Nephron progenitor cell (in vitro differentiated cells): Measurements from ENCODE around the gene ACER3.

Experiments
- DNase-seq: peaks from one replicate; pipeline ENCODE4 v3.0.0; 2021
- H3K27ac Mint-ChIP-seq: 2 replicates; pipeline ENCODE4 v1.8.0; 2021; ENCODE audit warnings: mild to moderate bottlenecking, moderate library complexity, mixed read lengths
- H3K27me3 Mint-ChIP-seq: 2 replicates; pipeline ENCODE4 v1.8.0; 2021; ENCODE audit warnings: mild to moderate bottlenecking, low read depth, mixed read lengths; ENCODE audit not compliant: poor library complexity
- H3K36me3 Mint-ChIP-seq: 2 replicates; pipeline ENCODE4 v1.8.0; 2021; ENCODE audit warnings: low read depth, mixed read lengths
- H3K4me1 Mint-ChIP-seq: 2 replicates; pipeline ENCODE4 v1.8.0; 2021; ENCODE audit warnings: mixed read lengths
- H3K4me3 Mint-ChIP-seq: 2 replicates; pipeline ENCODE4 v1.8.0; 2021; ENCODE audit warnings: mild to moderate bottlenecking, moderate library complexity, mixed read lengths
- H3K9me3 Mint-ChIP-seq: 2 replicates; pipeline ENCODE4 v1.8.0; 2021; ENCODE audit warnings: mild to moderate bottlenecking, moderate library complexity, mixed read lengths
- CTCF ChIP-seq: fragments of 200-600 bp; sonication (generic); IDR thresholded peaks from 2 replicates; pipeline ENCODE4 v1.5.0; 2021; ENCODE audit warnings: antibody characterized with exemption

Gene ACER3

GRCh38 chr11:76995081-76995576 lies 134.4 kb downstream of the ACER3 start:
- DNase-seq: no peak
- peaks cover 9% of the 10 kb centered on the region for H3K36me3 Mint-ChIP-seq
- no peaks in the 10 kb centered on the region for H3K9me3 Mint-ChIP-seq
- H3K4me3 Mint-ChIP-seq: no peak overlapping the region
- no peaks in the 10 kb centered on the region for H3K4me1 Mint-ChIP-seq
- no peak for TF ChIP-seq CTCF
- no peak overlapping the region for H3K27ac Mint-ChIP-seq
- H3K27me3 Mint-ChIP-seq: no peaks in the 10 kb centered on the region

- no peak overlapping the region for H3K27ac Mint-ChIP-seq
- no peak for DNase-seq
- H3K27me3 Mint-ChIP-seq: no peaks in the 10 kb centered on the region
- H3K36me3 Mint-ChIP-seq: peaks cover 9% of the 10 kb centered on the region
- H3K9me3 Mint-ChIP-seq: no peaks in the 10 kb centered on the region
- no peaks in the 10 kb centered on the region for H3K4me1 Mint-ChIP-seq
- no peak overlapping the region for H3K4me3 Mint-ChIP-seq
- no peak for TF ChIP-seq CTCF
Measured at GRCh38 chr11:76997512-76997911, 136.8 kb downstream of the ACER3 start.

GRCh38 chr11:76999597-76999996 lies 138.9 kb downstream of the ACER3 start:
- Mint-ChIP-seq H3K4me1 (no peaks in the 10 kb centered on the region), H3K36me3 (peaks cover 9% of the 10 kb centered on the region), H3K27ac (no peak overlapping the region), H3K4me3 (no peak overlapping the region), H3K27me3 (no peaks in the 10 kb centered on the region), H3K9me3 (peaks cover 3% of the 10 kb centered on the region)
- TF ChIP-seq CTCF: no peak
- DNase-seq: no peak

GRCh38 chr11:77001613-77002012 lies 140.9 kb downstream of the ACER3 start:
- Mint-ChIP-seq H3K36me3 (peaks cover 14% of the 10 kb centered on the region), H3K9me3 (peaks cover 3% of the 10 kb centered on the region), H3K27me3 (no peaks in the 10 kb centered on the region), H3K4me3 (no peak overlapping the region), H3K4me1 (no peaks in the 10 kb centered on the region), H3K27ac (no peak overlapping the region)
- no peak for TF ChIP-seq CTCF
- no peak for DNase-seq

GRCh38 chr11:77002776-77003175 lies 142.1 kb downstream of the ACER3 start:
- peaks cover 16% of the 10 kb centered on the region for H3K36me3 Mint-ChIP-seq
- no peak overlapping the region for H3K4me3 Mint-ChIP-seq
- no peak for DNase-seq
- peaks cover 3% of the 10 kb centered on the region for H3K9me3 Mint-ChIP-seq
- H3K27ac Mint-ChIP-seq: no peak overlapping the region
- TF ChIP-seq CTCF: no peak
- H3K27me3 Mint-ChIP-seq: no peaks in the 10 kb centered on the region
- no peaks in the 10 kb centered on the region for H3K4me1 Mint-ChIP-seq

GRCh38 chr11:77003963-77004362 lies 143.2 kb downstream of the ACER3 start:
- Mint-ChIP-seq H3K27me3 (no peaks in the 10 kb centered on the region), H3K4me3 (no peak overlapping the region)

More at GRCh38 chr11:77003963-77004362, 143.2 kb downstream of the ACER3 start:
- no peak for DNase-seq
- Mint-ChIP-seq H3K4me1 (no peaks in the 10 kb centered on the region), H3K27ac (no peak overlapping the region), H3K9me3 (peaks cover 3% of the 10 kb centered on the region), H3K36me3 (peaks cover 16% of the 10 kb centered on the region)
- no peak for TF ChIP-seq CTCF
